KOPT-K1 (cell line): ENCODE results near the gene EML6.

Experiments
- H3K27ac ChIP-seq: fragments of 200-600 bp; sonication (generic); 2 replicates; pipeline ENCODE4 v1.5.1; 2016; ENCODE audit warnings: antibody characterized with exemption, mild to moderate bottlenecking, low read depth, low read length; ENCODE audit not compliant: poor library complexity, severe bottlenecking
- H3K36me3 ChIP-seq: fragments of 200-600 bp; sonication (generic); 2 replicates; pipeline ENCODE4 v1.5.1; 2017; ENCODE audit warnings: antibody characterized with exemption, mild to moderate bottlenecking, low read length, moderate library complexity; ENCODE audit not compliant: insufficient read depth
- H3K9me3 ChIP-seq: fragments of 200-600 bp; sonication (generic); 2 replicates; pipeline ENCODE4 v1.5.1; 2017; ENCODE audit warnings: antibody characterized with exemption, low read length, mild to moderate bottlenecking; ENCODE audit not compliant: insufficient read depth, poor library complexity, severe bottlenecking

EML6 gene

DNA sequence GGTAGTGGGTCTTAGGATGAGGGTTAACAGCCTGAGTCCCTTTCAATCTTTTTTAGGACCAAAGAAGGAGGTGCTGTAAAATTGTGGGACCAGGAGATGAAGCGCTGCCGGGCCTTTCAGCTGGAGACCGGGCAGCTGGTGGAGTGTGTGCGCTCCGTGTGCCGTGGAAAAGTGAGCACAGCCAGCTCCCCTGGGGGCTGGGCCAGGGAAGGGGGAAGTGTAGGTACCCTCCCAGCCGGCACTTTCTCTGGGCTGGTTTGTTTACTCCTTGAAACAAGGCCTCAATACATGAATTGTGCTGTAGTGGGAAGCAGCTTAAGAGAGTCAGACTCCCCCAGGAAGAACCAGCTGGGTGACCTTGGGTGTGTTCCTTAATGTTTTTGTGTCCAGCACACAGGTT, 236.7 kb downstream of the EML6 start:
- no peaks in the 10 kb centered on the region for H3K36me3 ChIP-seq
- H3K27ac ChIP-seq, result no peak overlapping the region
- H3K9me3 ChIP-seq, result no peaks in the 10 kb centered on the region

GRCh38 chr2:54962511-54962910, 239.0 kb downstream of the EML6 start:
- Histone ChIP-seq H3K36me3 (peaks cover 3% of the 10 kb centered on the region; the same call in 1 of the 2 replicates), H3K9me3 (no peaks in the 10 kb centered on the region), H3K27ac (no peak overlapping the region)

GRCh38 chr2:54962935-54963440, 239.5 kb downstream of the EML6 start:
- no peak overlapping the region for H3K27ac ChIP-seq
- peaks cover 3% of the 10 kb centered on the region; the same call in 1 of the 2 replicates for H3K36me3 ChIP-seq
- no peaks in the 10 kb centered on the region for H3K9me3 ChIP-seq

- H3K9me3 ChIP-seq, result no peaks in the 10 kb centered on the region
- peaks cover 6% of the 10 kb centered on the region; the same call in 1 of the 2 replicates for H3K36me3 ChIP-seq
- H3K27ac ChIP-seq, result no peak overlapping the region
These were observed 240.0 kb downstream of the EML6 start for GRCh38 chr2:54963476-54963875.

DNA sequence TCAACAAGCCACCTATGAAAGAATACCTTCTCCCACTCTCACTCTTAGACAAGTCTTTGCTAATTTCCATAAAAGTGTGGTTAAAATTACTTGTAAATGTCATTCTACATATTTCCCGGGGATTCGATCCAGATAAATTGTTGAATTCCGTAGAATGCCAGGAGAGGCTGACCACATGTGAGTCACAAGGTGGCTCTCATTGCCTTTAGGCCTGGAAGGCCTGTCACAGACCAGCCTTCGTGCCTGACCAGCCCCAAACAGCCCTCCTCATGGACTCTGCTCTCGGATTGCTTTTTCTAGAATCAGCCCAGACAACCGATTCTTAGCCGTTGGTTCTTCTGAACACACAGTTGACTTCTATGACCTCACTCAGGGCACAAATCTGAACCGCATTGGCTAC, 240.8 kb downstream of the EML6 start:
- peaks cover 14% of the 10 kb centered on the region; the same call in 1 of the 2 replicates for H3K36me3 ChIP-seq
- no peaks in the 10 kb centered on the region for H3K9me3 ChIP-seq
- H3K27ac ChIP-seq, result no peak overlapping the region

- H3K9me3 ChIP-seq, result no peaks in the 10 kb centered on the region
- H3K36me3 ChIP-seq, result peaks cover 20% of the 10 kb centered on the region
- H3K27ac ChIP-seq, result no peak overlapping the region
These were observed 241.4 kb downstream of the EML6 start for GRCh38 chr2:54964816-54965215.

GRCh38 chr2:54965425-54965824, 242.0 kb downstream of the EML6 start:
- Histone ChIP-seq H3K27ac (no peak overlapping the region), H3K9me3 (no peaks in the 10 kb centered on the region), H3K36me3 (peaks cover 26% of the 10 kb centered on the region)

GRCh38 chr2:54966165-54966832, 242.8 kb downstream of the EML6 start:
- Histone ChIP-seq H3K36me3 (peaks cover 34% of the 10 kb centered on the region), H3K9me3 (no peaks in the 10 kb centered on the region), H3K27ac (no peak overlapping the region)

- H3K9me3 ChIP-seq, result no peaks in the 10 kb centered on the region
- H3K27ac ChIP-seq, result no peak overlapping the region
- H3K36me3 ChIP-seq, result peaks cover 40% of the 10 kb centered on the region
These were observed 243.4 kb downstream of the EML6 start for GRCh38 chr2:54966837-54967236.

GRCh38 chr2:54967269-54967668, 243.8 kb downstream of the EML6 start:
- no peaks in the 10 kb centered on the region for H3K9me3 ChIP-seq
- peaks cover 44% of the 10 kb centered on the region for H3K36me3 ChIP-seq
- H3K27ac ChIP-seq, result no peak overlapping the region

GRCh38 chr2:54967759-54968365, 244.4 kb downstream of the EML6 start:
- peaks cover 49% of the 10 kb centered on the region for H3K36me3 ChIP-seq
- H3K9me3 ChIP-seq, result no peaks in the 10 kb centered on the region
- H3K27ac ChIP-seq, result no peak overlapping the region

DNA sequence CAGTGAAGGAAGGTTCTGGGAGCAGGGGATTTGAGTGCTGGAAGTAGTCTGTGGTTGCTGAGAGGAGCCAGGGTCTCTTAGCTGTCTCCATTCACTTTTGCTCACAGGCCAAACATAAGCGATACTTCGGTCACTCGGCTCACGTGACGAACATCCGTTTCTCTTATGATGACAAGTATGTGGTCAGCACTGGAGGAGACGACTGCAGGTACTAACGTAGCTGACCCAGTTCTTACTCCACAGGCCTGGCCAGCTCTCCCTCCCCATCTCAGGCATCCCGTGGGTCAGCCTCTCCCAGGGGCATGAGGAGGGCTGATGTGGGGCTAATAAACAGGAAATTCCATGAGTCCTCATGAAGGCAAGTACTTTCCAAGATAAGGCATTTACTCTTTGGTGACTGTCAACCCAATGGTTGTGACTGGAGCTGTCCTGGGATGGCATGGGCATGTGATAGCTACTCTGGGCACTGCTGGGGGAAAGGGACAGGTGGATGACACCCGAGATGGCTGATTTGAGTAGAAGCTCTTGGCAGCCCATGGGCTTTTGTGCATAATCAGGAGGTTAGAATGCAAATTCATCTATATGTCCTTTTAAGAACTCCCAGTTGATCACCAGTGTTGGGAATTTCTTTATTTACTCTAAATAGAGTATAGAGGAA, 245.2 kb downstream of the EML6 start:
- H3K36me3 ChIP-seq, result peaks cover 58% of the 10 kb centered on the region
- no peaks in the 10 kb centered on the region for H3K9me3 ChIP-seq
- no peak overlapping the region for H3K27ac ChIP-seq

- H3K36me3 ChIP-seq, result peaks cover 65% of the 10 kb centered on the region
These were observed 246.0 kb downstream of the EML6 start for GRCh38 chr2:54969295-54969939.

DNA sequence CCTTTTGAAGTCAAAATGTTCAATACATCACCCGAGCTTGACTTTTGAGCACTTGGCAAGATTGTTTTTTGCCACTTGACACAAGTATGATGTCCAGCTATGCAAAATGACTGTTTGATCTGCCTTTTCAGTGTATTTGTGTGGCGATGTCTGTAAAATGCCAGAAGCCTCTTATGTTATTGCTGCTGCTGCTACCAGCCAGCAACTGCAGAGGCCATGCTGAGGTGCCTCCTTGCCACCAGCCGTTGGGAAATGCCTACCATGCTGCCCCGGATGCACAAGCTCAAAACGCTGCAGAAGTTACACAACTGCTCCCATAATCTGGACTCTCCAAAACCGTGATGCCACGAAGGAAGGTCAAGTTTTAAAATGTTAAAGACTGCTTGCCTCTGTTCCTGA, 246.5 kb downstream of the EML6 start:
- Histone ChIP-seq H3K9me3 (no peaks in the 10 kb centered on the region), H3K27ac (no peak overlapping the region), H3K36me3 (peaks cover 70% of the 10 kb centered on the region)

More at GRCh38 chr2:54969295-54969939, 246.0 kb downstream of the EML6 start:
- Histone ChIP-seq H3K27ac (no peak overlapping the region), H3K9me3 (no peaks in the 10 kb centered on the region)

DNA sequence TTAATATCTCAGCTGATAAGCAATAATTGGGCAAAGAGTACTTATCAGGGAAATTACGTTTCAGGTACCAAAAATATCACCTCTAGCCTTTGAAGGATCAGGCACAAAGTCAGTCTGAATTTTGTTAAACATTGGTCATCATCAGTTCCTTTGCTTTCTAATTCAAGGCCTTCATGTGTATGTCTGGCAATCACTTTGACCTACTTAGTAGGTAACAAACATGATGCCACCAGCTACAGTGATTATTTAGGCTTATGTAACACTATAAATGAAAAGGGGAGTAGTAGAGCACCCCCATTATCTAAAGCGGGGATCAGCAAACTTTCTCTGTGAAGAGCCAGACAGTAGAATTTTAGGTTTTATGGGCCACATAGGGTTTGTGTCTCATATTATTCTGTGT, 251.7 kb downstream of the EML6 start:
- Histone ChIP-seq H3K27ac (no peak overlapping the region), H3K9me3 (no peaks in the 10 kb centered on the region), H3K36me3 (peaks cover 96% of the 10 kb centered on the region)
